NOMO-1 treated with DMSO at 0.1 percent for 48 hours (cell line): ENCODE measurements around the gene PGAM1.
"Not testable (repeated sequence)": the region's sequence is repeated elsewhere in the genome, so short reads cannot be mapped to it uniquely, and the experiment has no call there.

Source experiments
- DNase-seq: peaks from one replicate; lab custom pipeline; 2025; ENCODE audit not compliant: unreplicated experiment; lab: John Stamatoyannopoulos, UW

Gene PGAM1

DNA sequence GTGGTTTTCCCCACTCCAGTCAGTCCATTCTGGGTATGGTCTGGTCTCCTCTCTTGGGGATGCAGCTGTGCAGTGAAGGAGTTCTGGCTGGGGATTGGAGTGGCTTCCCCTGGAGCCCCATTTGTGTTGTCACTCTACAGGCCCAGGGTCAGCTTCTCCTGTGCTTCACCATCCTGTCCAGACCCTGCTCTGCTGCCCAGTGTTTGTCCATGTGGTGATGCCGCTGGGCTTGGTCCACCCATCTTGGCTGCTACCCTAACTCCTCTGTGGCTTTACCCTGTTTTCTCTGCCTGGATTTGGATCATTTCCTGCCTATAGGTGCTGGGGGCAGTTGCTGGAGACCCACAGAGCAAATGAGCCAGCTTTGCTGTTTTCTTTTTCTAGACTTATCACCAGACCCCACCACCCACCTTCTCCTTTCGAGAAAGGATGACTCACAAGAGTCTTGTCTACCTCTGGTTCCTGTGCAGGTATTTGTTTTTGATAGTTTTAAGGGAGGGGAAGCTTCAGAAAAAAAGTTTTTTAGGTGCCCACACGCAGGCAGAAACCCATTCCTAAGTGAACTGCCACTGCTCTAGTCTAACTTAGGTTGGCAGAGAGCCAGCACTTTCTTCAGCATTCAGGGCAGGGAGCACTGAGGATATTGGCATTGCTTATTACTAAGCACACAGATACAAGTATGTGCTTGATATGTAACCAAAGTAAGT, 28.5 kb downstream of the PGAM1 start:
- DNase-seq: no peak

DNA sequence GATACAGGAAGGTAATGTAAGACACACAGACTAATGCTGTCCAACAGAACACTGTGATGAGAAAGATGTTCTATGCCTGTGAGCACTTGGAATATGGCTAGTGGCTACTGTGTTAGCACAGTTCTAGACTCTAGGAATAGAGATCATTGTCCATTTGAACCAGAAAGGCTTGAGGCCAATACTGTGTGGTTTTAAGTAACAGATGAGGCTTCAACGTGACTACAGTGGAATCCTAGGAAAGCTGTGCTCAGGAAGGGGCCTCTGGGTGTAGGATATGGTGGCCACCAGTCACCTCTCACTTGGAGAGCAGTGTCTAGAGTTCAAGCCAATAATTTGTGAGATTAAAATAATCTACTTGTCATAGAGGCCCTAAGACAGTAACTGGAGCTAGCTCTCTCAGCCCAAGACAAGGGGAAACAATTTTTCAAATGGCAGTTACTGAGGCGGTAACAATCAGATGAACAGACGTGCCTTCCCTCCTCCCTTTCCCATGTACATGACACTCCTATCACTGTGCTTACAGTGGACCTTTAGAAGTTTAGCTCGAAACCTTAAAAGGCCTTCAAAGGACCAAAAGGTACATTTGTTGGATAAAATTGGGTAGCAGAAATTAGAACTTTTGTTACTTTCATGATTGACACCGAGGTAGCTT, 30.2 kb downstream of the PGAM1 start:
- DNase-seq: no peak

- DNase-seq: no peak
Observed at GRCh38 chr10:97456686-97457065, 30.7 kb downstream of the PGAM1 start.

DNA sequence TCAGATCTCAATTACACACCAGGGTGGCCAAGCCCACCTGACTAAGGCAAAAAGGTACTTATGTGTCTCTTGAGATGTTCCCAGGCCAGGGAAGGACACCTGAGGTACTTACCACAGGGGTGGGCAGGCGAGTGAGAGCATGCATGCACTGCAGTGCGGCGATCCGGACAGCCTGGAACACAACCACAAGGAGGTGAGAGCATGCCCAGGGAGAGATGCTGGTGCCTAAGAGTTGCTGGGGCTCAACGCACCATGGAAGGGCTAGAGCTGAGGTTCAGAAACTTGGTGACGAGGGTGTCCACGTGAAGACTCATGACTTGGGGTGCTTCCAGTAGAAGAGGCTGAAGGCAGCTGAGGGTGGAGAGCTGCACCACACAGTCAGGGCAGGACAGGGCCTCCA, 33.1 kb downstream of the PGAM1 start:
- no peak for DNase-seq

DNA sequence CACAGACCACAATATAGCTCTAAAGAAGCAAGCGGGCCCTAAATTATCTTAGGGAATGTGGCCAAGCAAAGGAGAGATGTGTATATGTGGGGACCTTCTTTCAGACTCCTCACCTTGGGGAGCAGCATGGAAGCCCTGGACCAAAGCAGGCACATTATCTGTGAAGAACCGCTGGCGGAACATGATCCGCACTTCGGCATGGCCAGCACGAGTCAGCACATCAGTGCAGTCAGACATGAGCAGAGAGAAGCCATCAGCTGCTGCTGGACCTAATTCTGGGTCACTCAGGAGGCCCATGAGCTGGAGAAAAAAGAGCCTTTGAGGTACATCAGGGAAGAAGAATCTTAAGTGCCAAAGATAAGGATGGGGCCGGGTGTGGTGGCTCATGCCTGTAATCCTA, 33.9 kb downstream of the PGAM1 start:
- DNase-seq: no peak

- no peak for DNase-seq
Observed at GRCh38 chr10:97462309-97462708, 36.3 kb downstream of the PGAM1 start.

DNA sequence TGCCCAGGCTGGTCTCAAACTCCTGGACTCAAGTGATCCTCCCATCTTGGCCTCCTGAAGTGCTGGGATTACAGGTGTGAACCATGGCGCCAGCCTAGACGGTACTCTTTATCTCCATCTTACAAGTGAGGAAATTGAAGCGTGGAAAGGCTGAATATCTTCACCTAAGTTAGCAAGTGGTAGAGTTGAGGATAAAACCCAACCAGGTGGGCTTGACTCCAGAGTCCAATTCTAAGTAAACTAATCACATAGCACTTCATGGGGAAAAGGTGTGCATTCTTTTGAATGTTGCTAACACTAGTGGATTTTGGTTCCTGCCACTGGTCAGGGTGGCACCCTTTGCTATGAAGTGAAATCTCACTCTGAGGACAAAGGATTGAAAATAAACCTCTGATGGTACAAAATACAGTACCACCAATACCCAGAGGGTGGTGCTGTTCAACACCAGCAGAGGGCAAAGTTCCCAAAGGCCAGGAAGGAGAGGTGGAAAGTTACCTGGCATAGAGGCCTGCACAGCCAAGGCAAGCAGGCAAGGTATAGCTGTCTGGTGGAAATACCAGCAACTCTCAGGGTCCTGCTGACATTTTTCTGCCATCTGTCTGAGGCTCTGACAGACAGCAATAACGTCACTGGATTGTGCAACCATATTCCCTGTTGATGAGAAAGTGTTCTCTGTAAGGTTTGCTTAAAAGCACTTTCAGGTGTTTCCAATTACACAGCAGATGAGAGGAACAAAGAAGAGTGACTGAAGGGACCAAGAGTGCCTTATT, 37.6 kb downstream of the PGAM1 start:
- peak; percentile 57 for DNase-seq

GRCh38 chr10:97464226-97464625, 38.2 kb downstream of the PGAM1 start:
- no peak for DNase-seq

GRCh38 chr10:97465982-97466381, 40.0 kb downstream of the PGAM1 start:
- DNase-seq: no peak

DNA sequence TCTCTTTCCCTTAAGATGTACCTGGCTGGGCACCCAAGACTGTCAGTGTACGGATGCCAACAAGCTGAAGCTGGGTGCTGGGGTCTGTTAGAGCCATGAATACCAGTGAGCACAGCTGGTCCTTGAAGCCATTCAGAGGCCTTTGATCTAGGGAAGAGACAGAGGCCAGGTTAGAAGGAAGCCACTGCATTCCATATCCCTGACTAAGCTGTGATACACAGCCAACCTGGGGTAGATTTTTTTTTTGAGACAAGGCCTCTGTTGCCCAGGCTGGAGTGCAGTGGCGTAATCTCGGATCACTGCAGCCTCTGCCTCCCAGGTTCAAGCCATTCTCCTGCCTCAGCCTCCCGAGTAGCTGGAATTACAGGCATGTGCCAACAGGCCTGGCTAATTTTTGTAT, 40.8 kb downstream of the PGAM1 start:
- no peak for DNase-seq

DNA sequence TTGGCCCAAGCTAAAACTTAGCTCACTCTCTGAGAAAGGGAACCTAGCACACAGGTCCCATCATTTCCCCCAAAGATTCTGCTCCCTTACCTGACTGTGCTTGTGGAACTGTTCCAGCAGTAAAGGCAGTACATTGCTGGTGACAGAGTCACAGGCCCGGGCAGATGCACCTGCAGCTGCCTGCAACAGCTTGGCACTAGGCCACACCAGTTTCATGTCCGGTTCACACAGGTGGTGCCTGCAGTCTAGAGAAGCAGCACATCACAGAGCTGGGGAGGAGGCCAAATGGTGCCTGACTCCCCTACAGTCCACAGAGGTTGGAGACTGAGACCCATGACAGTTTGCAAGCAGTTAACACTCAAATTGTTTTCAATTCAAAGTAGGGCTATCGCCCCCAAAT, 42.2 kb downstream of the PGAM1 start:
- no peak for DNase-seq

DNA sequence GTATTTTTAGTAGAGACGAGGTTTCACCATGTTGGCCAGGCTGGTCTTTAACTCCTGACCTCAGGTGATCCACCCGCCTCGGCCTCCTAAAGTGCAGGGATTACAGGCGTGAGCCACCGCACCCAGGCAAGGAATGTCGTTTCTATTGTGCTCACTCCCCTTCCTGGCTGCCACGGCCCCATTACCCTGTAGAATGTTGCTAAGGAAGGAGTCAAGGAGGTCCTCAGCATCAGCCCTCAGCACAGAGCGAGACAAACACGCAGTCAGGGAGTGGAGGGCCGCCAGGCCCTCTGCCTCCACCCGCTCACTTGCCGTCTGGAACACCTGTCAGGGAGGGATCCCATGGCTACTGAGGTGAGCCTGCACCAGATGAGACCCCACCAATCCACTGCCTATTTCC, 42.8 kb downstream of the PGAM1 start:
- DNase-seq: not testable (repeated sequence)

DNA sequence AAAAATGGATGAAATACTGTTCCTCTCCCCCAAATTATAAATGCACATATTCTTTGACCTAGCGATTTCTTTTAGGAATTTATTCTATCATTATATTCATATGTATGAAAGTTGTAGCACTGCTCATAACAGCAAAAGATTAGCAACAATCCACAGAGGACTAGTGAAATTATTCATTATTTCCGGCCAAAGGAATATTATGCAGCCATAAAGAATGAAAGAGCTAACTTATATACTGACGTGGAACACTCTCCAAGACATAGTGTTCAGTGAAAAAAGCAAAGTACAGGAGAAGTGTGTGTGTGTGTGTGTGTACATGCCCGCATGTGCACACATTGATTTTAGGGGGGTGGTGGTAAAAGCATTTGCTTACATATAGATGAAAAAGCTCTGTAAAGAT, 48.9 kb downstream of the PGAM1 start:
- DNase-seq: no peak

GRCh38 chr10:97475936-97476594, 50.1 kb downstream of the PGAM1 start:
- no peak for DNase-seq

DNA sequence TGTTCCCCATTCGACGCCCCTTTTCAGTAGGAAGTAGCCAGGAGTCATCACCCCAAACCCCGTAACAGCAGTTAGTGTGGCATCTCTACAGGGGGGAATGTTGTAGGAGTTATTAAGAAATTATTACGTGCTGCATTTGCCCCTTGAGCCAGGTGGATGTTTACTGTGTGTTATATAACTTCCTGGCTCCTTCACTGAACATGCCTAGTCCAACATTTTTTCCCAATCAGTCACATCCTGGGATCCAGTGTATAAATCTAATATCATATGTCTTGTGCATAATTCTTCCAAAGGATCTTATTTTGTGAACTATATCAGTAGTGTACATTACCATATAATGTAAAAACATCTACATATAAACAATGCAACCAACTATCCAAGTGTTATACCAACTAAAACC, 53.4 kb downstream of the PGAM1 start:
- DNase-seq: not testable (repeated sequence)

- no peak for DNase-seq
Observed at GRCh38 chr10:97479939-97480338, 53.9 kb downstream of the PGAM1 start.

GRCh38 chr10:97481071-97481470, 55.1 kb downstream of the PGAM1 start:
- DNase-seq: no peak

DNA sequence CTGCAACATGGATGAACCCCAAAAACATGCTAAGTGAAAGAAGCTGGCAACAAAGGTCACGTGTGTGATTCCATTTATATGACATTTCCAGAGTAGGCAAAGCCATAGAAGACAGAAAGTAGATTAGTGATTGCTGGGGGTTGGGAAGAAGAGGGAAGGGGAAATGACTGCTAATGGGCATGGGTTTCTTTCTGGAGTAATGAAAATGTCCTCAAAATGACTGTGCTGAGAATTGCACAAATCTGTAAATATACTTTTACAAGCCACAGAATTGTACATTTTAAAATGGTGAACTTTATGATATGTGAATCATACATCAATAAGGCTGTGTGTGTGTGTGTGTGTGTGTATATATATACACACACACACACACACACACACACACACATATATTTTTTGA, 56.4 kb downstream of the PGAM1 start:
- DNase-seq: no peak
